ENCODE results near the gene MYB.

- no peak for TF ChIP-seq FOXP1 (IDR thresholded peaks at IDR 0.05)
- no peak for TF ChIP-seq FOXP1 (CRISPR knock-in tag; IDR thresholded peaks at IDR 0.05)
- TF ChIP-seq ZNF615 (CRISPR knock-in tag; IDR thresholded peaks at IDR 0.05; ENCODE audit: borderline replicate concordance): no peak
- TF ChIP-seq ZNF572 (CRISPR knock-in tag; IDR thresholded peaks at IDR 0.05): no peak
- TF ChIP-seq ISX (CRISPR knock-in tag; conservative IDR thresholded peaks at IDR 0.05): no peak
- TF ChIP-seq, protein P1, sequence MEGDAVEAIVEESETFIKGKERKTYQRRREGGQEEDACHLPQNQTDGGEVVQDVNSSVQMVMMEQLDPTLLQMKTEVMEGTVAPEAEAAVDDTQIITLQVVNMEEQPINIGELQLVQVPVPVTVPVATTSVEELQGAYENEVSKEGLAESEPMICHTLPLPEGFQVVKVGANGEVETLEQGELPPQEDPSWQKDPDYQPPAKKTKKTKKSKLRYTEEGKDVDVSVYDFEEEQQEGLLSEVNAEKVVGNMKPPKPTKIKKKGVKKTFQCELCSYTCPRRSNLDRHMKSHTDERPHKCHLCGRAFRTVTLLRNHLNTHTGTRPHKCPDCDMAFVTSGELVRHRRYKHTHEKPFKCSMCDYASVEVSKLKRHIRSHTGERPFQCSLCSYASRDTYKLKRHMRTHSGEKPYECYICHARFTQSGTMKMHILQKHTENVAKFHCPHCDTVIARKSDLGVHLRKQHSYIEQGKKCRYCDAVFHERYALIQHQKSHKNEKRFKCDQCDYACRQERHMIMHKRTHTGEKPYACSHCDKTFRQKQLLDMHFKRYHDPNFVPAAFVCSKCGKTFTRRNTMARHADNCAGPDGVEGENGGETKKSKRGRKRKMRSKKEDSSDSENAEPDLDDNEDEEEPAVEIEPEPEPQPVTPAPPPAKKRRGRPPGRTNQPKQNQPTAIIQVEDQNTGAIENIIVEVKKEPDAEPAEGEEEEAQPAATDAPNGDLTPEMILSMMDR (CRISPR knock-in tag; IDR thresholded peaks at IDR 0.05): no peak
Observed at GRCh38 chr6:135234492-135234780, 53.3 kb downstream of the MYB start.
